NB4 (cell line): ENCODE results near the gene ATXN1.
A peak's percentile ranks its signal among the peaks of the same experiment; 100 is the strongest.

Experiments used
- DNase-seq: peaks from one replicate; pipeline ENCODE4 v3.0.0; 2010; ENCODE audit warnings: low read depth
- H3K4me3 ChIP-seq: one replicate; pipeline ENCODE4 v1.5.1; 2011; ENCODE audit warnings: mild to moderate bottlenecking, low read depth, low read length, moderate library complexity
- MYC ChIP-seq: IDR thresholded peaks from 2 replicates; pipeline ENCODE4 v1.6.1; 2011; ENCODE audit warnings: low read depth, low read length
- POLR2A ChIP-seq: IDR thresholded peaks from 2 replicates; pipeline ENCODE4 v1.6.1; 2011; ENCODE audit warnings: mild to moderate bottlenecking; ENCODE audit not compliant: insufficient read length; ENCODE audit errors: extremely low read depth
- TF ChIP-seq, protein P1 (sequence below): IDR thresholded peaks from 2 replicates; pipeline ENCODE4 v1.6.1; 2011; ENCODE audit warnings: low read depth, low read length
- TF ChIP-seq, protein P2 (sequence below): IDR thresholded peaks from one replicate; pipeline ENCODE4 v1.5.1; 2012; ENCODE audit warnings: low read depth, low read length

ATXN1 gene

GRCh38 chr6:16582446-16583143 is 178.7 kb downstream of the ATXN1 start:
- no peak for TF ChIP-seq MYC
- TF ChIP-seq, protein P1, sequence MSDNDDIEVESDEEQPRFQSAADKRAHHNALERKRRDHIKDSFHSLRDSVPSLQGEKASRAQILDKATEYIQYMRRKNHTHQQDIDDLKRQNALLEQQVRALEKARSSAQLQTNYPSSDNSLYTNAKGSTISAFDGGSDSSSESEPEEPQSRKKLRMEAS = no peak
- no peak for TF ChIP-seq POLR2A
- TF ChIP-seq, protein P2, sequence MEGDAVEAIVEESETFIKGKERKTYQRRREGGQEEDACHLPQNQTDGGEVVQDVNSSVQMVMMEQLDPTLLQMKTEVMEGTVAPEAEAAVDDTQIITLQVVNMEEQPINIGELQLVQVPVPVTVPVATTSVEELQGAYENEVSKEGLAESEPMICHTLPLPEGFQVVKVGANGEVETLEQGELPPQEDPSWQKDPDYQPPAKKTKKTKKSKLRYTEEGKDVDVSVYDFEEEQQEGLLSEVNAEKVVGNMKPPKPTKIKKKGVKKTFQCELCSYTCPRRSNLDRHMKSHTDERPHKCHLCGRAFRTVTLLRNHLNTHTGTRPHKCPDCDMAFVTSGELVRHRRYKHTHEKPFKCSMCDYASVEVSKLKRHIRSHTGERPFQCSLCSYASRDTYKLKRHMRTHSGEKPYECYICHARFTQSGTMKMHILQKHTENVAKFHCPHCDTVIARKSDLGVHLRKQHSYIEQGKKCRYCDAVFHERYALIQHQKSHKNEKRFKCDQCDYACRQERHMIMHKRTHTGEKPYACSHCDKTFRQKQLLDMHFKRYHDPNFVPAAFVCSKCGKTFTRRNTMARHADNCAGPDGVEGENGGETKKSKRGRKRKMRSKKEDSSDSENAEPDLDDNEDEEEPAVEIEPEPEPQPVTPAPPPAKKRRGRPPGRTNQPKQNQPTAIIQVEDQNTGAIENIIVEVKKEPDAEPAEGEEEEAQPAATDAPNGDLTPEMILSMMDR = no peak
- DNase-seq = peak; percentile 43
- H3K4me3 ChIP-seq = no peak overlapping the region

GRCh38 chr6:16578695-16579285 is 182.5 kb downstream of the ATXN1 start:
- no peak for DNase-seq
- TF ChIP-seq, protein P2 = no peak
- TF ChIP-seq, protein P1 = no peak
- TF ChIP-seq MYC (no peak), POLR2A (no peak)
- H3K4me3 ChIP-seq = no peak overlapping the region

DNA sequence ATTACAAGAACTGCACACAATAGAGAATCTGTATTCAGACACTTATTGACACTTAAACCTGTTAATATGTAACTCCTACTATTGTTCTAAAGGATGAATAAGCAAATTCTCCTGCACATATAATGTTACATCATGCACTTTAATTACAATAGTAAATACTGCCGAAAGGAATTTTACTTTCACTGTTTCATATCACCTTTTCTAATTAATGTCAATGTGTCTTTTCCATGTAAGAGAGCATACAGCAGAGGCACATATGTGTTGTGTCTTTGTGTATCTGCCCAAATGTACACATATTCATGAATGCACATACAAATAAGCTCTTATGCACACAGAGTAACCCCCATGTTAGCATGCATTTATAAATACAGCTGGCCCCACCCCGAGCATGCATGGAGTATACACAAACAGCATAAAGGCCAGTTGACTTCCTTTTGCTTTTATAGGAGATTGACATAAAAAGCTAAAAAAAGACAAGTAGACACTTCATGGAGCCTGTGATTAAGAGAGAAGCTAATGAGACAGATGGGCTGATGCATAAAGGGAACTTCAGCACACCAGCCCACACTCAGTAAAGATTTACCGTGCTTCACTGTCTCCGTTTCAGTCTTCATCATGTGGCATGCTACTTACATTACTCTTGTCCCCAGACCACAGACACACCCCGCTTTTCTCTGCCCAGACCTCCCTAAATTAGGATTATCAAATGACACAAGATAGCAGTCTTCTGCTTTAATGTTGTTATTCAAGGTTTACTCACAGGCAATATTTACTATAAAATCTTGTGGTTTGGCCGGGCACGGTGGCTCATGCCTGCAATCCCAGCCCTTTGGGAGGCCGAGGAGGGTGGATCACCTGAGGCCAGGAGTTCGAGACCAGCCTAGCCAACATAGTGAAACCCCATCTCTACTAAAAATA is 184.6 kb downstream of the ATXN1 start:
- H3K4me3 ChIP-seq = no peak overlapping the region
- no peak for DNase-seq
- TF ChIP-seq, protein P2 = no peak
- TF ChIP-seq POLR2A (no peak), MYC (no peak)
- TF ChIP-seq, protein P1 = no peak

GRCh38 chr6:16575655-16576054 is 185.6 kb downstream of the ATXN1 start:
- TF ChIP-seq, protein P2 = no peak
- TF ChIP-seq MYC = no peak
- TF ChIP-seq, protein P1 = no peak
- TF ChIP-seq POLR2A = no peak
- DNase-seq = no peak
- no peak overlapping the region for H3K4me3 ChIP-seq

DNA sequence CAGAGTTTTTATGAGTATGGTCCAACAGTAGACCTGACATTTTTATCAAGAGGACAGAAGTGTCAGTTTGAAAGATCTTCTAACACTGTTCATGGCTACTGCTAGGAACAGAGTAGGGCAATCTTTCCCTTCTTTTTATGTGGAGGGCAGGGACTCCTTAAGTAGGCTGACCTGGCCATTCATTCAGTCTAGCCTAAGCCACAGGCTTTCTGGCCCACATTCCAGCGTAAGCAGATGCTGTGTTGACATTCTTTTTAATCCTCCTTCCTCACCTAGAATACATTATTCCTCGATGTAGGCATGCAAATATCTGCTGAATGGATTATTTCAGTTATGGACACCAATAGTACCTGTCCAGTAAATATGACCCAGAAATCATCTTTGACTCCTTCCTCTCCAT is 188.3 kb downstream of the ATXN1 start:
- no peak overlapping the region for H3K4me3 ChIP-seq

More for the DNA sequence above, 188.3 kb downstream of the ATXN1 start:
- DNase-seq = no peak
- TF ChIP-seq, protein P2 = no peak
- TF ChIP-seq MYC (no peak), POLR2A (no peak)
